Measurements from ENCODE around the gene ETF1.

- TF ChIP-seq POLR2A (IDR thresholded peaks at IDR 0.05), result no peak
- TF ChIP-seq POLR2AphosphoS5 (IDR thresholded peaks at IDR 0.05), result no peak
- no peak for TF ChIP-seq CTCF (IDR thresholded peaks at IDR 0.05)
- TF ChIP-seq EP300 (IDR thresholded peaks at IDR 0.05; ENCODE audit: low read depth), result no peak
Measured at GRCh38 chr5:138580001-138580400, 37.0 kb upstream of the ETF1 start.
